GM23248 (cell line): Measurements from ENCODE around the gene GABPB2.

Experiments
- EZH2 ChIP-seq: fragments of 200-600 bp; sonication (generic); IDR thresholded peaks from 2 replicates; pipeline ENCODE4 v1.6.1; 2018; ENCODE audit warnings: antibody characterized with exemption, mild to moderate bottlenecking; ENCODE audit not compliant: insufficient read depth, poor library complexity, severe bottlenecking
- EZH2phosphoT487 ChIP-seq: fragments of 200-600 bp; sonication (generic); IDR thresholded peaks from 2 replicates; pipeline ENCODE4 v1.6.1; 2018; ENCODE audit warnings: antibody characterized with exemption, moderate library complexity, mild to moderate bottlenecking, low read depth; ENCODE audit not compliant: insufficient read depth

GRCh38 chr1:151143986-151144385 is 73.4 kb downstream of the GABPB2 start:
- TF ChIP-seq EZH2 (no peak), EZH2phosphoT487 (no peak)
